Left lung (tissue), 10 donors: ENCODE measurements around the gene ZSCAN31. TPM values are rescaled to one million over a fixed set of nuclear protein-coding genes. Genes with fewer than 3 reads are reported as not detected.
"Not testable (repeated sequence)": the region's sequence is repeated elsewhere in the genome, so short reads cannot be mapped to it uniquely, and the experiment has no call there.

Experiments
- ATAC-seq: fragments of 200-7000 bp; cut with Tn5 transposase; one replicate; pipeline ENCODE4 v1.9.1; 2020; ENCODE audit warnings: moderate library complexity
- DNase-seq, 4 donors: peaks; one replicate each; pipeline ENCODE4 v3.0.0-alpha.2; 2013 to 2020
- H3K27ac ChIP-seq, 2 donors: fragments of 200-600 bp; sonication (generic) in 1 of 2; one replicate each; pipeline versions ENCODE4 v1.5.0 to v1.8.0; 2020 to 2021
- H3K27me3 ChIP-seq, 2 donors: fragments of 200-600 bp; sonication (generic) in 1 of 2; one replicate each; pipeline versions ENCODE4 v1.5.0 to v1.8.0; 2020 to 2021
- H3K36me3 ChIP-seq, 2 donors: fragments of 200-600 bp; sonication (generic) in 1 of 2; one replicate each; pipeline versions ENCODE4 v1.5.0 to v1.8.0; 2020 to 2021
- H3K4me1 ChIP-seq, 2 donors: fragments of 200-600 bp; one replicate each; pipeline ENCODE4 v1.8.0; 2021
- H3K4me3 ChIP-seq, 2 donors: fragments of 200-600 bp; sonication (generic) in 1 of 2; one replicate each; pipeline versions ENCODE4 v1.5.0 to v1.8.0; 2020 to 2021; ENCODE audit warnings: mild to moderate bottlenecking in 1 of 2
- H3K9me3 ChIP-seq, 2 donors: fragments of 200-600 bp; sonication (generic) in 1 of 2; one replicate each; pipeline versions ENCODE4 v1.5.0 to v1.8.0; 2020 to 2021
- CTCF ChIP-seq, 2 donors: fragments of 200-600 bp; sonication (generic) in 1 of 2; IDR thresholded peaks; one replicate each; pipeline versions ENCODE4 v1.5.0 to v1.8.0; 2021; ENCODE audit warnings: antibody characterized with exemption in 2 of 2
- intact Hi-C, 2 donors: fragments of 100-400 bp; cut with DNase I; formaldehyde crosslinking; loops; one replicate each; pipeline versions ENCODE4 v1.11.2 to v1.14.2; 2022
- polyA plus RNA-seq, 6 donors: library from polyadenylated mRNA; unstranded; fragments of 120-200 nt; gene quantifications; one replicate each; pipeline ENCODE4 v1.2.1, GENCODE V29; 2013; ENCODE audit not compliant: insufficient read length in 6 of 6
- total RNA-seq, 2 donors: library from RNA; stranded (reverse); fragmentation: NEBNext Ultra II Directional; extraction: Animal tissue kit (Norgen Biotek cat#: 25700); gene quantifications; one replicate each; pipeline ENCODE4 v1.2.1, GENCODE V29; 2021
- donor health status: DM: no; HTN: yes; CAD: no.
- donor health status: DM: no; HTN: no; CAD: no.

ZSCAN31 gene
- total and polyA plus RNA-seq, 8 donors = 7.1 to 30.8 (median 10.9) TPM

GRCh38 chr6:28315628-28316027, 20.3 kb downstream of the ZSCAN31 start:
- Histone ChIP-seq H3K9me3 (no peaks in the 10 kb centered on the region), H3K27ac (no peak overlapping the region), H3K4me3 (no peak overlapping the region), H3K36me3 (no peaks in the 10 kb centered on the region), H3K4me1 (no peaks in the 10 kb centered on the region), H3K27me3 (no peaks in the 10 kb centered on the region)
- DNase-seq (no peak), ATAC-seq (no peak)
- no peak for TF ChIP-seq CTCF (IDR thresholded peaks at IDR 0.05)
- intact Hi-C loops = no loop called here

- Histone ChIP-seq H3K27me3 (no peaks in the 10 kb centered on the region), H3K9me3 (no peaks in the 10 kb centered on the region), H3K4me3 (no peak overlapping the region), H3K36me3 (no peaks in the 10 kb centered on the region), H3K4me1 (no peaks in the 10 kb centered on the region), H3K27ac (no peak overlapping the region)
- peak in 1 of 4 donors; percentile 54 for DNase-seq
- intact Hi-C loops = no loop called here
- TF ChIP-seq CTCF (IDR thresholded peaks at IDR 0.05) = no peak
- ATAC-seq = no peak
Measured at GRCh38 chr6:28312939-28313338, 23.0 kb downstream of the ZSCAN31 start.

GRCh38 chr6:28311139-28311823, 24.7 kb downstream of the ZSCAN31 start:
- ATAC-seq = no peak
- H3K4me1 ChIP-seq = no peaks in the 10 kb centered on the region
- no peaks in the 10 kb centered on the region for H3K9me3 ChIP-seq
- H3K4me3 ChIP-seq = no peak overlapping the region
- no peak for TF ChIP-seq CTCF (IDR thresholded peaks at IDR 0.05)
- H3K27me3 ChIP-seq = no peaks in the 10 kb centered on the region
- H3K27ac ChIP-seq = no peak overlapping the region
- intact Hi-C loops = no loop called here
- H3K36me3 ChIP-seq = no peaks in the 10 kb centered on the region
- no peak for DNase-seq

- DNase-seq, H3K36me3 ChIP-seq, H3K4me3 ChIP-seq, intact Hi-C loops, H3K27ac ChIP-seq, H3K4me1 ChIP-seq, H3K9me3 ChIP-seq, H3K27me3 ChIP-seq, ATAC-seq: not testable (repeated sequence)
Measured at GRCh38 chr6:28306363-28306762, 29.6 kb downstream of the ZSCAN31 start.

GRCh38 chr6:28303570-28303969, 32.4 kb downstream of the ZSCAN31 start:
- intact Hi-C loops = no loop called here
- no peaks in the 10 kb centered on the region for H3K27me3 ChIP-seq
- DNase-seq (no peak), ATAC-seq (no peak)
- no peak overlapping the region for H3K4me3 ChIP-seq
- no peak overlapping the region for H3K27ac ChIP-seq
- H3K9me3 ChIP-seq = no peaks in the 10 kb centered on the region
- no peak for TF ChIP-seq CTCF (IDR thresholded peaks at IDR 0.05)
- peaks cover 0 to 8% of the 10 kb centered on the region in 2 donors for H3K36me3 ChIP-seq
- H3K4me1 ChIP-seq = no peaks in the 10 kb centered on the region

- ATAC-seq (no peak), DNase-seq (no peak)
- Histone ChIP-seq H3K4me1 (no peaks in the 10 kb centered on the region), H3K4me3 (no peak overlapping the region), H3K9me3 (no peaks in the 10 kb centered on the region), H3K27ac (no peak overlapping the region), H3K27me3 (no peaks in the 10 kb centered on the region), H3K36me3 (peaks cover 0 to 14% of the 10 kb centered on the region in 2 donors)
- intact Hi-C loops = no loop called here
- TF ChIP-seq CTCF (IDR thresholded peaks at IDR 0.05) = no peak
Measured at GRCh38 chr6:28296520-28297060, 39.4 kb downstream of the ZSCAN31 start.
